Erythroblast (primary cell): Measurements from ENCODE around the gene CHST2.

Source experiments
- GATA1 ChIP-seq: IDR thresholded peaks from 2 replicates; pipeline ENCODE4 v1.6.1; 2011; ENCODE audit warnings: low read depth, mild to moderate bottlenecking, control low read depth, low read length, moderate library complexity
- POLR2A ChIP-seq: IDR thresholded peaks from 2 replicates; pipeline ENCODE4 v1.6.1; 2011; ENCODE audit warnings: mild to moderate bottlenecking, low read length

- no peak for TF ChIP-seq POLR2A
- TF ChIP-seq GATA1 = no peak
Measured at GRCh38 chr3:143100451-143100850, 19.1 kb upstream of the CHST2 start.
